DLD1 (cell line): Measurements from ENCODE around the gene PYGB.

ENCODE experiments used
- in situ Hi-C: cut with HindIII; loops from 2 replicates; pipeline ENCODE4 v1.10.0; 2017; ENCODE audit warnings: low sequenced_read_pairs

Gene PYGB

DNA sequence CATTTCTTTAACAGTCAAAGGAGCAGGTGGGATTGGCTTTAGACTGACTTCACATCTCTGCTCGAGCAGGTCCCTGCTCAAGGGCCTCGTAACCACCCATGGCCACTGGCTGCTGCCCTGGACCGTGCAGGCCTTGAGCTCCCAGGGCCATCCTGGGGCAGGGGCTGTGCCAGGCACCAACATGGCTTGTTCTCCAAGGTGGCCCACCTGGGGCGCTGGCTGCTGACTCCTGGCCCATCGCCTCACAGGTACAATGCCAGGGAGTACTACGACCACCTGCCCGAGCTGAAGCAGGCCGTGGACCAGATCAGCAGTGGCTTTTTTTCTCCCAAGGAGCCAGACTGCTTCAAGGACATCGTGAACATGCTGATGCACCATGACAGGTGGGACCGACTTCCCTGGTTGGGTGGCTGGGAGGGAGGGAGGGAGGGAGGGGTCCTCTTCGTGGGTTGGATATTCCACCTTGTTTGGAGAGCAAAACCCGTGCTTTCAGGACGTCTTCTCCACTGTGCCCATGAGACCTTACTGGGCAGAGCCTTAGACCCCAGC lies 46.1 kb downstream of the PYGB start:
- in situ Hi-C loops: no loop called here

DNA sequence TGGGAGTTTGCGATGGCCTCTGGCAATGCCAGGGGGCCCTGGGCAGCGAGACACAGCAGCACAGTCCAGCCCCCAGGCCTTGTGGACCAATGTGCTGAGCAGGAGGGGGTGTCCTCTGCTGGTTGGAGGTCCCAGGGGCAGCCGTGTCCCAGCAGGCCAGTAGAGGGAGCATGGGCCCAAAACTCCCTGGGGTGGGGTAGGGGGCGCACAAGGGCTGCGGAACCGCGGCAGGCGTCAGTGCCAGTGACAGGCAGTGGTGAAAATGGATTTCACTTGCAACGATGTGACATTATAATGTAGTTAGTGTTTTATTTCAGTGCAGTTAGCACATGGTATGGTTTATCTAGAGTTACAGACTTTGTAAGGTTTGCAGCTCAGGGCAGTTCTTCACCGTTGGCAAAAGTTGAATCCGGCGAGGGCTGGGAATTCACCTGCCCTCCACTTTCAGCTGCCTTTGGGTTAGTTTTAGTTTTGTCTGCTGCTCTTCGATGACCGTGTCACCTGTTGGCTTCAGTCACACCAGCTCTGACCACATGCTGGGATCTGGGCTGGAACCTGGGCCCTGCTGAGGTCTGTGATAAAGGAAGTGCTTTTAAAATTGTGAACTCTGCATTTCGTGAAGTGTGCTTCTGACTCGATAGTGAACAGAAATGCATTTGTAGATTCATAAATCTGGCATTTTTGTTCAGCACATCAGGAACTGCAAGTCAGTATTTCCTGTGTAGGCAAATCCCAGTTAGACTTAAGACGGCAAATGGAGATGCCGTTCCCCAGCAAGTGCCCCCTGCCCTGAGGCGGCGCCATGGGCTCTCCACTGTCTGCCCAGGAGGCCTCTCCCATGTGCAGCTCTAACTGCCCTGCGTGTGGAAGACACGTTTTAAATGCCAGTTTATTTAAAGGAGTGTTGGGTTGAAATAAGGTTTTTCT lies 46.8 kb downstream of the PYGB start:
- in situ Hi-C loops: no loop called here

DNA sequence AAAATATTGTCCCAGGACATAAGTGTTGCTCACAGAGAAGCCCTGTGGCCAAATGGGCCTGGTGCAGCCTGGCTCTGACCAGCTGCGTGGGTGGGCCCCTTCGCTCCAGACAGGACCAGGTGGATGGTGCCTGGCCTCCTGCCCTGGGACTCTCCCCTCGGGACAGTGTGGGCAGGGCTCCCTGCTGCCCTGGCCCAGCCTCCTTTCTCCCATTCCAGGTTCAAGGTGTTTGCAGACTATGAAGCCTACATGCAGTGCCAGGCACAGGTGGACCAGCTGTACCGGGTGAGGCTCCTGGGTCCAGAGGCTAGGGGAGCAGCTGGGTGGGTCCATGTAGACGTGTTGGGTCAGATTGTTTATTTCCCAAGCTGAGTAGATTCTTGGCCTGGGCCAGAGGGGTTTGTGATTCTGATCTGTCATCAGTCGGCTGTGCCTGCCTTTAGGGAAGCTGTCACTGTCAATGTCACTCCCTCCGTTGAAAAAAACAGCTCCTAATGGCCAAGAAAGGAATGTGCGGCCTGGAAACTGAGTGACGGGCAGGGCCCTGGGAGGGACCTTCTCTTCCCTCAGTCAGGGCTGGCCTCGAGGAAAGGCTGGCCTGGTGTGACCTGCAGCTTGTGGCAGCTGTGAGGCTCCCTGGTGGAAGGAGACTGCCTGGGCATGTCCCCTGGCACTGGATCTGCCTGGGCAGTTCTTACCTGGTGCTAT lies 47.7 kb downstream of the PYGB start:
- in situ Hi-C loops: no loop called here

DNA sequence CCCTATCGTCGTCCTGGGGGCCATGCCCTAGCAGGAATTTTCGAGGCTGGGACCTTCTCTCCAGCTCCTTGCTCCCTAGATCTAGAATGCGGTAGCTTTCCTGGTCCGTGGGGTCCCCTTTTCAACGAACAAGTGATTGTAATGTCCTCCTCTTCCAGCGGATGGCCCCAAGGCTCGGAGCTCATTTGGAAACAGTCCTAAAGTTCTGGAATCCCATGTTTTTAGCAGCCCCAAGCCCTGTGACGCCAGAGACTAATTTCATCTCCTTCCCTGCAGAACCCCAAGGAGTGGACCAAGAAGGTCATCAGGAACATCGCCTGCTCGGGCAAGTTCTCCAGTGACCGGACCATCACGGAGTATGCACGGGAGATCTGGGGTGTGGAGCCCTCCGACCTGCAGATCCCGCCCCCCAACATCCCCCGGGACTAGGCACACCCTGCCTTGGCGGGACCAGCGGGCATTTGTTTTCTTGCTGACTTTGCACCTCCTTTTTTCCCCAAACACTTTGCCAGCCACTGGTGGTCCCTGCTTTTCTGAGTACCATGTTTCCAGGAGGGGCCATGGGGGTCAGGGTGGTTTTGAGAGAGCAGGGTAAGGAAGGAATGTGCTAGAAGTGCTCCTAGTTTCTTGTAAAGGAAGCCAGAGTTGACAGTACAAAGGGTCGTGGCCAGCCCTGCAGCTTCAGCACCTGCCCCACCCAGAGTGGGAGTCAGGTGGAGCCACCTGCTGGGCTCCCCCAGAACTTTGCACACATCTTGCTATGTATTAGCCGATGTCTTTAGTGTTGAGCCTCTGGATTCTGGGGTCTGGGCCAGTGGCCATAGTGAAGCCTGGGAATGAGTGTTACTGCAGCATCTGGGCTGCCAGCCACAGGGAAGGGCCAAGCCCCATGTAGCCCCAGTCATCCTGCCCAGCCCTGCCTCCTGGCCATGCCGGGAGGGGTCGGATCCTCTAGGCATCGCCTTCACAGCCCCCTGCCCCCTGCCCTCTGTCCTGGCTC lies 48.5 kb downstream of the PYGB start:
- in situ Hi-C loops: no loop called here

DNA sequence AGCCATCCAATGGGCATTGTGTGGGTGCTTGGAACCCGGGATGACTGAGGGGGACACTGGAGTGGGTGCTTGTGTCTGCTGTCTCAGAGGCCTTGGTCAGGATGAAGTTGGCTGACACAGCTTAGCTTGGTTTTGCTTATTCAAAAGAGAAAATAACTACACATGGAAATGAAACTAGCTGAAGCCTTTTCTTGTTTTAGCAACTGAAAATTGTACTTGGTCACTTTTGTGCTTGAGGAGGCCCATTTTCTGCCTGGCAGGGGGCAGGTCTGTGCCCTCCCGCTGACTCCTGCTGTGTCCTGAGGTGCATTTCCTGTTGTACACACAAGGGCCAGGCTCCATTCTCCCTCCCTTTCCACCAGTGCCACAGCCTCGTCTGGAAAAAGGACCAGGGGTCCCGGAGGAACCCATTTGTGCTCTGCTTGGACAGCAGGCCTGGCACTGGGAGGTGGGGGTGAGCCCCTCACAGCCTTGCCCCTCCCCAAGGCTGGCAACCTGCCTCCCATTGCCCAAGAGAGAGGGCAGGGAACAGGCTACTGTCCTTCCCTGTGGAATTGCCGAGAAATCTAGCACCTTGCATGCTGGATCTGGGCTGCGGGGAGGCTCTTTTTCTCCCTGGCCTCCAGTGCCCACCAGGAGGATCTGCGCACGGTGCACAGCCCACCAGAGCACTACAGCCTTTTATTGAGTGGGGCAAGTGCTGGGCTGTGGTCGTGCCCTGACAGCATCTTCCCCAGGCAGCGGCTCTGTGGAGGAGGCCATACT lies 49.4 kb downstream of the PYGB start:
- in situ Hi-C loops: no loop called here

DNA sequence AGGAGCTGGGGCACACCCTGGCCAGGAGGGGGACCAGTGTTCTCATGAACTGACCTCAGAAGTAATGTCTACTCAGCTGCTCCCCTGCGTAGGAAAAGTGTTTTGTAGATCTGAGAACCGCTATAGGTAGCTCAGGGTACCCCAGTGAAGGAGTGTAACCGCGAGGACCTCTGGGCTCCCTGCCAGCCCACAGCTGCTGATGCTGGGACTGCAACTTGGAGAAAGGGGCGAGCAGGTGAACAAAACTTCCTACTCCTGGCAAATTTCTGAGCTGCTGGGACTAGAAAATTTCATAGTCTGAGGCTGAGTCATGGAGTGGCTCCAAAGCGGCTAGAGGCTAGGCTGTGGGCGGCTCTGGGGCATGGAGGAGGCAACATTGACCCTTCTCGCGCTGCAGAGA lies 51.9 kb downstream of the PYGB start:
- in situ Hi-C loops: no loop called here

DNA sequence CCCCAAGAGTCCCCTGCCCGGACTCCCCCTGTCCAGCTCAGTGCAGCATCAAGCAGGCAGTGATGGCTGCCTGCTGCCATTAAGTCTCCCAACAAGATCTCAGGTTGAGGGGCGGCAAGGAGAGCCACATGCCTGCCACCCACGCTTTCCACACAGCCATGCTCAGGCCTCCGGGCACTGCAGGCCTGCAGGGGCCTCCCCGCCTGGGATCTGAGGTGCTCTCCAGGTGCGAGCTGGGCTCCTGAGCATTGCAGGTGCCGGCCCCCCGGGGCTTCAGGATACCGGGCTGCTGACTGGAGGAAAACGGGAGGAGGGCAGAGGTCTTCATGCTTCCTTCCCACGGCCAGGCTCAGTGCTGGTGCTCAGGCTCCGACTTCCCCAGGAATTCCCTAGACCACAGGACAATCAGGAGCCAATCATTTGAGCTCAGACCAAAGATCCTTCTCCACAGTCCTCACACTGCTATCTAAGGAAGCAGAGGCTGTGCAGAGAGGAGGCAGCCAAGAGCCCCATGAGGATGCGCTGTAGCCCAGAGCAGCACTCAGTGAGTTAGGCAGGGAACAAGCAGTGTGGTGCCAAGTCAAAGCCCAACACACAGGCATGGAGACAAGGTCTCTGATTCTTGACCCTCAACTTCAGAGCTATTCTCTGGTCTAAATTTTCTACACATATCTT lies 52.7 kb downstream of the PYGB start:
- in situ Hi-C loops: no loop called here

DNA sequence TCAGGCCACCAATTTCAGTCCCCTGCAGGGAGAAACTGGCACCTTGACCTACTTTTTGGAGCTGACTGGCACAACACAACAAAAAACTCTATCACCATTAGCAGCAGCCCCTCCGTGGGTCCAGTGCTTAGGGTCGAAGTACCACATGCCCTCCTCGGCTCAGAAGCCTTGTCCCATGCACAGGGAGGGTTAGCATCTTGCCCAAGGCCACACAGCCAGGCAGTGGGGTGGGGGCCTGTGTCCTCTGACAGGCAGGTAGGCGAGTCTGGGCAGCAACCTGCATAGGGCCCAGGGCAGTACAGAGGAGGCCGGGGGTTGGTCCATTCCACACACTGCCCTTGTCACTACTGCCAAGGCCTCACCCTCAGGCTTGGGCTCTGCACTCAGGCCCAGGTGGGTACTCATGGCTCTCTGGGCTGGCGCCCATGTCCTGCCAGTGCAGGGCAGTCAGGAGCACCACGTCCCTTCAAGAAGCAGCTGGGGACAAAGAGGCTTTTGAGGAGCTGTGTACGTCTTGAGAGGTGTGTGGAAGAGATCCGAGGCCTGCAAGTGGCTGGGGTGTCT lies 53.6 kb downstream of the PYGB start:
- in situ Hi-C loops: no loop called here

DNA sequence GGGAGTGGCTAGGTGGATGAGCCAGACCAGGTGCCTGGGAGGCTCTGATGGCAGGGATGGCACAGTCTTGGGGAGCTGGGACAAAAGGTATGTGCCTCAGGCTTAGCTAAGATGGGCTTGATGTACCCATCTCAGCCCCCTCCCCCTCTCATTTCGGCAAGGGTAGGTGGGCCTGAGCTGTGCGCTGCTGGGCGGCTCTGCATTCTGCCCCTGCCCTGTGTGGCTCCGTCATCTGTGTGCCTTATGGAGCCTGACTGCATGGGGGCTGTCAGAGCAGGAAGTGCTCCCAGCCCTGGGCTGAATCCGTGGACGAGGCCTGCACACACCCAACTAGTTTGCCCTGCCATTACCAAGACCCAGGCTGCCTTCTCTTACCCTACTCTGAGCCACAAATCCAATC lies 54.7 kb downstream of the PYGB start:
- in situ Hi-C loops: no loop called here

DNA sequence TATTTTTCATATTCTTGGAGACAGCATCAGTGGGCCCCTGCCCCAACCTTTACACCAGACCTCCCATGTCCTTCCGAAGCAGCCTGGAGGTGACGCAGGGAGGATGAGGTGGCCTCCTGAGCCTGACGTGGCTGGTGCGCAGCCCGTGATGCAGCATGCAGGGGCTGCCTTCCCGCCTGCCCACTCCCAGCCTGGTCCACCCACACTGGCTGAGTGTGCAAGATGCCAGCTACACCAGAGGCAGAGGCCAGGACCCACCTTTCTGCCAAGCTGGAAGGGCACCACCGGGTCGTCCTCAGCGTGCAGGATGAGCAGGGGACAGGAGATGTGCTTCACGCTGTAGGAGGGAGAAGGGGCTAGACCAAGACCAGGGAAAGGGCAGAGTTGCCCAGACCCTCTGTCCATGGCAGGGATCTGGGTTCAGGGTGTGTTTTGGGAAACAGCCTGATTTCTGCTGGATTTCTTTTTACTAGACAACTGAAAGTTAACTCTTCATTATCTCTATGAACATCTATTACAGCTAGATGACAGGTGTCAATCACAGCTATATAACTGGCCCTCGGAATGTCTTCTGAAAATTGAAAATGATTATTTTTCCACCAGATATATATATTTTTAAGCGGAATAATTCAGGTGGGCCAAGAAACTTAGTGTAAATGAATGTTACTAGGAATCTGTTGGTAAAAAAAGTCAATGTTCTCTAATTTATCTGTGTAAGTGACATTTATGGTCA lies 55.6 kb downstream of the PYGB start:
- in situ Hi-C loops: no loop called here

DNA sequence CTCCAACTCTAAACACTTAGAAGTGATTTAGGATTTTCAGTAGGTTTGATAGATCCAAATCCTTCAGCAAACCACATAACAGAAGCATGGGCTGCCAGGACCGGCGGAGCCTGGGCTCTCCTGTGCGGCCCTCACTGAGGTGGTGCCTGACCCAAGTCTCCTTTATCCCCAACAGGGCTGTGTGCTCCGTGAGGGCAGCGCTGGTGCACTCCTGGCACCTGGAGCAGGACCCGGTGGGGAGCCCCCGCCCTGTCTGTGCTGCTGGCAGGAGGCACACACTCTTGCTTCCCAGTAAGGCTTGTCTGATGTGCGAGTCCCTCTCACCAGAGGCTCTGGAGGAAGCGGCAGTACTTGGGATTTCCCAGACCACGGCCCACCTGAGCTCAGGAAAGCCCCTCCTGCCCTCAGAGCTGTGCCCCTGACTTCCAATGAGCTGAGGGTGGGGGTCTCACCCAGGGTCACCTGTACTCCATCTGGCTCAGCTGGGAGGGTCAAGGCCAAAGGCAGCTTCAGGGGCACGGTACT lies 56.2 kb downstream of the PYGB start:
- in situ Hi-C loops: no loop called here

DNA sequence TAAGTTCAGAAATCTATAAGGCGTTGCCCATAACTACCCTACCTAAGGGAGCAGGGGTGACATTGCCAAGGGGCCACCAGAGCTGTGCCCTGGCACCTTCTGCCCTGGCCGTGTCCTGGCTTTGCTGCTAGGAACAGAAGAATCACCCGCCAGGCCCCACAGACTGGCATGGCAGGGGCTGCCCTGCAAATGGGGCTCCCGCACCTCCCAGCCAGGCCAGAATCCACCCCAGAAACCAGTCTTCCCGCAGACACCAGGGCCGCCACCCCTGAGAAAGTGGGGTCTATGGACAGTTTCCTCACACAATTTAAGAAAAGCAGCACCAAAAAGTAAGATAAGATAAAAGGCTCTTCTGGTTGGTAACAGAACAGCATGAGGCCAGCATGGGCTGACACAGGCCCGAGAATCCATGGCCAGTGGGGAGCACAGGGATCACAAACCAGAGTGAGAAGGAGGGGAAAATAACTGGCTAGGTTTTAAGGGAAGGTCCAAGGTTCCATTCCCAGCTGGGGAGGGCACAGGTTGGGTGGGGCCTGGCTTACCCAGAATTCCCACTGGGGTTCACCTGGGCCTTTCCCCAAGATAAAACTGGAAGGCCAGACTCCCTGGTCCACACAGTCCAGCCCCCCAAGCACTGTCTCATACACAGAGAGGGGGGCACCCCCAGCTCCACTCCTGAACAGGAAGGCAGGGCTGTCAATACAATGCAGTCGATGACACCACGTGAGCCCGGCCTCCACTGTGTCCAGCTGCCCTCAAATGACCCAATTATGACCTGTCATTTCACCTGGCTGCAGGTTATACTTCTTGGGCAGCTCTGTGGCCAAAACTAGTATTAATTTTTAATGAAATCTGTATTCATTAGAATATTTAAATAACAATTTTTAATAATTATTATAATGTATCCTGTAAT lies 59.4 kb downstream of the PYGB start:
- in situ Hi-C loops: no loop called here

DNA sequence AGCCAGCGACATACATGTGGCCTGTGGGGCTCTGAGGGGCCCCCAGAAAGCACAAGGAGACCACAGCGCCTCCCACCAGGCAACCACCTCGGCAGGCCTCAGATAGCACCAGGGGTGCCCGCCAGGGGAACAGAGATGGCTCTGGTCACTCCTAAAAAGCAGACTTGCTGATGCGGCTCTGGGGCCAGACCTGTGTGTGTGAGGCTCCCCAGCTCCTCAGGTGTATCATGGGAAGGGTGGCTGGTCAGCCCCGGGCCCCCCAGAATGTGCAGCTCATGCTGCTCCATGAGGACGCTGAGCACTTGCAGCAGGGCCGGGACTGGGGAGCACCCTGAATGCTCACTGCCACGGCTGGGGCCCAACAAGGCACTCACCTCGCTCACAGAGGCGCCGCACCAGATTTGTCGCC lies 60.2 kb downstream of the PYGB start:
- in situ Hi-C loops: no loop called here

DNA sequence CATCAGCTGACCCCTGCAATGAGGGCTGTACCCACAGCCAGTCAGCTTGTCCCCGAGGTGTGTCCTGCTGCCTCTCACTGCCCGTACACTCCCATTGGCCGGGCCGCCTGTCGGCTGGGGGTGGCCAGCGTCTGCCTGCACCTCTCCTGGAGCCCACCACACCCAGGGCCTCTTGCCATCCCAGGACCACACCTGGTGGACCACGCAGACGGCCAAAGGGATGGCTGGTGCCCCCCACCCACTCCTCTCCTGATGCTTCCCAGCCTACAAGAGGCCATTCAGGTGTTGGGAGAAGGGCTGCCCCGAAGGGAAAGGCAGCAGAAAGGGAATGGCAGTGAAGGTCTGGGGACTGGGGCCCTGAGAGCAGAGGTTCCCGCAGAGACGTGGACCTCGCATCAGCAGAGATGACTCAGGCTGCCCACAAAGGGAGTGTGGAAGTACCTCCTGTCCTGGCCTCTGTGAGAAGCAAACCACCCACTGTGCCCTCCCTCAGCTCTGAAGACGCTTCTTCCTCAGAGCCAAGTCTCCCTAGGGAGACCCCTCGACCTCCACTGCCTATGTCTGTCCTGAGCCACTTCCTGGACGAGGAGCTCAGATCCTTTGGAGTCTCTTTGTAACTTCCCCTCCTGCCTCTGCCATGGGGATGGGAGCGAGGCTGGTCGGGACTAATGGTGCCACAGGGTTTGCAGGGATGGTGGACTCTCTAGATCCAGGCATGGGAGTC lies 60.9 kb downstream of the PYGB start:
- in situ Hi-C loops: no loop called here

DNA sequence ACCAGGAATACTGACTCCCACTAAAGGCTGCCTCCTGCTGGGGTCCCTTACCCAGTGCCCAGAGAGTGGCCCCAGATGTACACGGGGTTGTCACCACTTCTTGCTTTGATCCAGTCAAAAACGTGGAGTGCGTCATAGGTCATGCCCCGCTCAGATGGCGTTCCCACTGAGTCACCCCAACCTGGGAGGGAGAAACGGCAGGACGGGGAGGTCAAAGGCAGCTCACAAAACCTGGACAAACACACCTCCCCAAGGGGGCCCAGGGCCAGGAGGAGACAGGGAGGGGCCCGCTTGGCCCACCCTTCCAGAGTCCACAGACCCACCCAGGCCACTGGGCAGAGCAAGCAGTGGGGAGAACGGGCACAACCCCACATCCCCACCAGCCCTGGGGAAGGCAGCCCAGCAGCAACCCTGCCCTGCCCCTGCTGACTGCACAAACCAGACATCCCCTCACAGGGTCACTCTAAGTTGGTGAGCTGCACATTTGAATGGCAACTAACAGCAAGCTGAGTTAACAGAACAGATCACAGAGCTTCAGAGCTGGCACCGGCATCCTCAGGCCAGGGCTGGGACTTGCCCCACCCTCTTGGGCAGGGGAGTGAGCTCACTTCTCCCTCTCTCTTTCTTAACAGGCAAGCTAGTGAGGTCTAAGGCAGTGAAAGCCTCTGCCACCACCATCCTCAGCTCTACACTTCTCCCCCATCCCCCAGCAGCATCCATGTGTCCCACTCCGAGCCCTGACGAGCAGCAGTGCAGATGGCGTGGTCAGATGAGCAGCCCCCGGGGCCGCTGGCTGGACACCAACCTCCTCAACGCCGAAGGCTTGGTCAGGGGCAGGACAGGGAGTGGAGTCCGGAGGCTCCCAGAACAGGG lies 61.7 kb downstream of the PYGB start:
- in situ Hi-C loops: no loop called here
